C4-2B (cell line): Measurements from ENCODE around the gene ANLN.
"Not testable (repeated sequence)": the region's sequence is repeated elsewhere in the genome, so short reads cannot be mapped to it uniquely, and the experiment has no call there.

Source experiments
- H3K27ac ChIP-seq: fragments of 450-650 bp; 2 replicates; pipeline ENCODE4 v1.5.1; 2017
- ZFX ChIP-seq: fragments of 450-650 bp; IDR thresholded peaks from 2 replicates; pipeline ENCODE4 v1.6.1; 2017
- TF ChIP-seq, protein P1 (sequence below): fragments of 450-650 bp; conservative IDR thresholded peaks from 2 replicates; pipeline ENCODE4 v1.5.1; 2017; ENCODE audit warnings: mild to moderate bottlenecking

ANLN gene

DNA sequence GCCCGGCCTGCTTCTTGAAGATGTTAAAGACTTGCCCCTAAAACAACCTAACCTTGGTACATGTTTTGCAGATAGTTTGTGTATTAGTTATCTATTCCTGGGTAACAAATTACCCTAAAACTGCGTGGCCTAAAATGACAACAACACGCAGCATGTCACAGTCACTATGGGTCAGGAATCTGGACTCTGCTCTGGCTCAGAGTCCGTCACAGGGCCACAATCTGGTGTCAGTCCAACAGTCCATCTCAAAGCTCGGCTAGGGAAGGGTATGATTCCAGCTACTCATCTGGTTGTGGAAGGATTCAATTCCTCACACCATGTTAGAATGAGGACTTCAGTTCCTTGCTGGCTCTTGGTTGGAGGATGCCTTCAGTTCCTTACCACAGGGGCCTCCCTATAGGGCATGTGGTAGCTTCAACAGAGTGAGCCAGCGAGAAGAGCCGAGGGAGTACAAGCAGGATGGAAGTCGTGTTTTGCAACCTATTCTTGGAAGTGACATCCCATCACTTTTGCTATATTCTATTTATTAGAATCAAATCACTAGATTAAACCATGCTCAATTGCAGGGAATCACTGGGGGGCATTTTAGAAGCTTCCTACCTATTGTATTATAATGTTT is 71.3 kb downstream of the ANLN start:
- no peak for TF ChIP-seq ZFX
- TF ChIP-seq, protein P1, sequence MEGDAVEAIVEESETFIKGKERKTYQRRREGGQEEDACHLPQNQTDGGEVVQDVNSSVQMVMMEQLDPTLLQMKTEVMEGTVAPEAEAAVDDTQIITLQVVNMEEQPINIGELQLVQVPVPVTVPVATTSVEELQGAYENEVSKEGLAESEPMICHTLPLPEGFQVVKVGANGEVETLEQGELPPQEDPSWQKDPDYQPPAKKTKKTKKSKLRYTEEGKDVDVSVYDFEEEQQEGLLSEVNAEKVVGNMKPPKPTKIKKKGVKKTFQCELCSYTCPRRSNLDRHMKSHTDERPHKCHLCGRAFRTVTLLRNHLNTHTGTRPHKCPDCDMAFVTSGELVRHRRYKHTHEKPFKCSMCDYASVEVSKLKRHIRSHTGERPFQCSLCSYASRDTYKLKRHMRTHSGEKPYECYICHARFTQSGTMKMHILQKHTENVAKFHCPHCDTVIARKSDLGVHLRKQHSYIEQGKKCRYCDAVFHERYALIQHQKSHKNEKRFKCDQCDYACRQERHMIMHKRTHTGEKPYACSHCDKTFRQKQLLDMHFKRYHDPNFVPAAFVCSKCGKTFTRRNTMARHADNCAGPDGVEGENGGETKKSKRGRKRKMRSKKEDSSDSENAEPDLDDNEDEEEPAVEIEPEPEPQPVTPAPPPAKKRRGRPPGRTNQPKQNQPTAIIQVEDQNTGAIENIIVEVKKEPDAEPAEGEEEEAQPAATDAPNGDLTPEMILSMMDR = no peak
- no peak overlapping the region for H3K27ac ChIP-seq

DNA sequence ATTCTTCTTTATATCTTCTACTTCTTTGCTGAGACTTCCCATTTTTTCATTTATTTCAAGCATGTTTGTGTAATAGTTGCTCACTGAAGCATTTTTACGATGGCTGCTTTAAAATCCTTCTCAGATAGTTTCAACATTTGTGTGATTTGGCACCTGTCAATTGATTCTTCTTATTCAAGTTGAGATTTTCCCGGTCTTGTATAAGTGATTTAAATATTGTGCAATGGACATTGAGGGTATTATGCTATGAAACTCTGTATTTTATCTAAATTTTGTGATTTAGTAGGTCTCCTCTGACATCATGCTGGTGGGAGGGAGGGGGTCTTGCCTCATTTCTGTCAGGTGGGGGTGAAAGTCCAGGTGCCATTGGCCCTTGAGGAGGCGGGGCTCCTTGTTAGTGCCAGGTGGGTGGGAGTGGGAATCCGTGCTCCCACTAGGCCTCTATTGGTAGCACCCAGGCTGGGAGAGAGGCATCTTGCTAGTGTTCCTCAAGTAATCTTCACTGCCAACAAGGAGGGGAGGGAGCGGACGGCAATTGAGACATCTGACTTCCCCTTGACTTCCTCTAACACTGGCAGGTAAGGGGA is 73.0 kb downstream of the ANLN start:
- TF ChIP-seq, protein P1 = no peak
- no peak for TF ChIP-seq ZFX
- no peak overlapping the region for H3K27ac ChIP-seq

DNA sequence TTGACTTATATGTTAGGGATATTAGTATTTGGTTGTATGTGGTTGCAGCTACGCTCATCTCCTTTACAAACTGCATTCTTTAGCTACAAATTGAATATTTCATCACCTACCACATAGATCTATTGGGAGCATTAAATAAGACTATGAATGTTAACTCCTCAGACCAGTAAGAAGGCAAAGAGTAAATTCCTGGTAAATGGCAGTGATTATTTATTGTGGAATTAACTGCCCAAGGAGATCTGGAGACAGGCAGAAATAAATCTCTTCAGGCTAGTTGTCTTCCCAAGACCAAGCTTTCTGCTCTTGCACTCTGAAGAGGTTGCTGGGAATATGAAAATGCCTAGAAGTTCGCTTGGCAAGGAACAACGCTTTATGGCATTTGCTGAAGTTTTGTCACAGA is 74.6 kb downstream of the ANLN start:
- TF ChIP-seq, protein P1 = no peak
- no peak for TF ChIP-seq ZFX
- no peak overlapping the region for H3K27ac ChIP-seq

DNA sequence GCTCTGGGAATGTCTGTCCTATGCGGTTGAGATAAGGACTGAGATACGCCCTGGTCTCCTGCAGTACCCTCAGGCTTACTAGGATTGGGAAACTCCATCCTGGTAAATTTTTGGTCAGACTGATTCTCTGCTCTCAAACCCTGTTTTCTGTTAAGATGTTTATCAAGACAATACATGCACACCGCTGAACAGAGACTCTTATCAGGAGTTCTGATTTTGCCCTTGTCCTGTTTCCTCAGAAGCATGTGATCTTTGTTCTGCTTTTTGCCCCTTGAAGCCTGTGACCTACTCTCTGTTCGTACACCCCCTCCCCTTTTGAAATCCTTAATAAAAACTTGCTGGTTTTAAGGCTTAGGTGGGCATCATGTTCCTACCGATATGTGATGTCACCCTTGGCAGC is 76.3 kb downstream of the ANLN start:
- not testable (repeated sequence) for H3K27ac ChIP-seq

DNA sequence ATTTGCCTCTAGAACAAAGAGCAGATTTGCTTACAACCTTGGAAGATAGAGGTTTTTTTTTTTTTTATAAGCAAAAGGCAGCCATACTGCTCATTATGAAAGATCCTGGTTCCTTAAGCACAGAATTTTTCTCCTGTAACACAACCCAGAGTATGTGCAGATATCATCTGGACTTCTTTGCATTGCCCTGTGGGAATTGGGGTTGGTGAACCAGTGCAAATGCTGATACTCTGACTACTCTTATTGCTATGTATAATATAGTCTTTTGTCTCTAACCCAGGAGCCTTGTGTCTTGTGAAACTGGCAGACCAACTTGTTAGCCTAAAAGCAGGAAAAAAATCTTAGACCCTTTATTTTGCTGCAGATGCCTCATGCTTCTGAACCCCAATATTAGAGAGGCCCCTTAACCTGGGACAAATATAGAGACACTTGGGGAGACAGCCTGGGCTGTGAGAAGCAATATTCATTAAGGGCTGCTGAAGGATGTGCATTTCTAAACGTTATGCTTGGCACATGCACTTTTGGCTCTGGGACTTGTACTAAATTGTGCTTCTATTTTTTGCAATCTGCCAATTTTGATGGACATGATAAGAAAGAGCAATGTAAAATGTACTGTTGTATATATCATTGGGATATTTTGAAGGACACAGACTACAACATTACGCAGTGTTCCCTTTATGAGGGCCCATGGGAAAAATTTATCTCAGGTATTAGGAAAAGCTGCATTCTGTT is 78.9 kb downstream of the ANLN start:
- TF ChIP-seq, protein P1 = no peak
- TF ChIP-seq ZFX = no peak
- H3K27ac ChIP-seq = no peak overlapping the region

DNA sequence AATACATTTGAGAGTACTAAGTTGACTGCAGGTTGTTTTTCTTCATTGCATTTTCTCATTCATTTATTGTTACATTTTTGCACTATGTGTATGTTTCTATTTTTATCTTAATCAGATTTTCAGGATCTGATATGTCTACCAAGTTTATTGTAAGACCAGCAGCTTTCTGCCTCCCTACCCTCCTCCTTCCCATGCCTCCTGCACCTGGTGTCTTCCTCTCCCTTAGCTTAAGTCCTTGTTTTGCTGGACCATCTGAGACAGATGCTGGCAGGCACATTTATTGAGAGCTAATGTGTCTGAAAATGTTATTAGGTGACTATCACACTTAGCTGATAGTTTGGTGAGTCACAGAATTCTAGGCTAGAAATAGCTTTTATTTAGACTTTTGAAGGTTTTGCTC is 79.6 kb downstream of the ANLN start:
- TF ChIP-seq, protein P1 = no peak
- no peak for TF ChIP-seq ZFX

DNA sequence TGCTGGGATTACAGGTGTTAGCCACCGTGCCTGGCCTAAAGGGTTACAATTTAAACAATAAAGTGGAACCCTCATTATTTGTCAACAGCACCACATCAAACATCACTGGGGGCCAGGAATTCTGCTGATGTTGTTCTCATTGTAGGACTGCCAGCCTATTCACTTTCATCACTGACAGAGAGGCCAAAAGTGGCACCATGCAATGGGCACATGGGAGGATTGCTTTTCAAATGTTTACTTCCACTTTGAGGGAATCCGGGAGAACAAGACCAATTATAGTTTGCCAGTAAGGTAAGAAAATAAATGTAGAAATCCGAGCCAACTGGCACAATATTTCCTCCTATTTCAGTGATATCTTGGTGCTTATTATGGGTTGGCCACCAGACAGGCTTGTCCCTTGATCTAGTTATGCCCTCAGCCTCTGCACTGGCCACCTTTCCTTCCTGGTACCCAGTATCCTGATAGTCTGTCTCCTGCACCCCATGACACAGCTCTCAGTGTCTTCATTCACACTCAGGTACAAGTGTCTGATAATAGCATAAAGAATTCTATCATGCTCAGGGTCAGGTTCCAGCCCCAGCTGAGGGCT is 82.6 kb downstream of the ANLN start:
- no peak overlapping the region for H3K27ac ChIP-seq
- TF ChIP-seq, protein P1 = no peak
- TF ChIP-seq ZFX = no peak

More for the DNA sequence above, 79.6 kb downstream of the ANLN start:
- H3K27ac ChIP-seq = no peak overlapping the region
